Measurements from ENCODE around the gene TMEM31. TPM values are rescaled to one million over a fixed set of nuclear protein-coding genes. Genes with fewer than 3 reads are reported as not detected.
A peak's percentile ranks its signal among the peaks of the same experiment; 100 is the strongest.

The TMEM31 gene
- total and polyA plus RNA-seq, 2 experiments from 2014 or later, result 0.26 TPM; not detected in 1

- H3K36me3 ChIP-seq (ENCODE audit: low read depth), result no peaks in the 10 kb centered on the region
- H3K4me2 ChIP-seq (ENCODE audit: unreplicated experiment), result no peak overlapping the region
- no peak overlapping the region for H3K4me3 ChIP-seq
- TF ChIP-seq EZH2phosphoT487 (IDR thresholded peaks at IDR 0.05; ENCODE audit: insufficient read depth, low read depth), result no peak
- H3K27ac ChIP-seq, result no peak overlapping the region
- H3K9me3 ChIP-seq (ENCODE audit: low read depth), result no peaks in the 10 kb centered on the region
- in situ Hi-C loops (cut with MboI), result no loop called here
- H3F3A ChIP-seq (ENCODE audit: insufficient read depth), result peaks cover 5% of the 10 kb centered on the region
- no peak overlapping the region for H2AFZ ChIP-seq
- no peak overlapping the region for H3K9ac ChIP-seq
- no peaks in the 10 kb centered on the region for H4K20me1 ChIP-seq (ENCODE audit: insufficient read depth)
- H3K4me1 ChIP-seq (ENCODE audit: insufficient read depth), result peaks cover 15% of the 10 kb centered on the region
- H3K27me3 ChIP-seq (replicated peaks; ENCODE audit: insufficient read depth), result no peaks in the 10 kb centered on the region
- H3K9me2 ChIP-seq (ENCODE audit: insufficient read depth), result no peaks in the 10 kb centered on the region
- no peaks in the 10 kb centered on the region for H3K79me2 ChIP-seq (ENCODE audit: insufficient read depth)
- DNase-seq, result no peak
Measured at GRCh38 chrX:103737696-103738095, 27.0 kb downstream of the TMEM31 start.

GRCh38 chrX:103739421-103739820, 28.7 kb downstream of the TMEM31 start:
- in situ Hi-C loops (cut with MboI), result no loop called here
- H3K4me3 ChIP-seq, result no peak overlapping the region
- 21 to 25% methylated on average over 1 of the region's 1 CpG for WGBS, 2 experiments (ENCODE audit: low coverage in 1 of 2, low lambda C conversion rate in 2 of 2, missing lambda C conversion rate in 2 of 2)
- H3K9ac ChIP-seq, result no peak overlapping the region
- no peaks in the 10 kb centered on the region for H3K9me2 ChIP-seq (ENCODE audit: insufficient read depth)
- H3K27ac ChIP-seq, result no peak overlapping the region
- H3F3A ChIP-seq (ENCODE audit: insufficient read depth), result no peaks in the 10 kb centered on the region
- H3K9me3 ChIP-seq (ENCODE audit: low read depth), result no peaks in the 10 kb centered on the region
- H3K4me2 ChIP-seq (ENCODE audit: unreplicated experiment), result no peak overlapping the region
- H3K79me2 ChIP-seq (ENCODE audit: insufficient read depth), result no peaks in the 10 kb centered on the region
- TF ChIP-seq EZH2 (IDR thresholded peaks at IDR 0.05; ENCODE audit: insufficient read depth, poor library complexity, severe bottlenecking) (no peak), EZH2phosphoT487 (IDR thresholded peaks at IDR 0.05; ENCODE audit: insufficient read depth, low read depth) (no peak)
- H3K4me1 ChIP-seq (ENCODE audit: insufficient read depth), result peaks cover 4% of the 10 kb centered on the region
- H4K20me1 ChIP-seq (ENCODE audit: insufficient read depth), result no peaks in the 10 kb centered on the region
- no peak overlapping the region for H2AFZ ChIP-seq
- DNase-seq, result no peak
- H3K36me3 ChIP-seq (ENCODE audit: low read depth), result no peaks in the 10 kb centered on the region
- H3K27me3 ChIP-seq (replicated peaks; ENCODE audit: insufficient read depth), result no peaks in the 10 kb centered on the region

- no peak overlapping the region for H3K27ac ChIP-seq
- H3K27me3 ChIP-seq (replicated peaks; ENCODE audit: insufficient read depth), result no peaks in the 10 kb centered on the region
- no peaks in the 10 kb centered on the region for H3K9me3 ChIP-seq (ENCODE audit: low read depth)
- peak; percentile 40 for DNase-seq
- no peak overlapping the region for H3K4me2 ChIP-seq (ENCODE audit: unreplicated experiment)
- no peaks in the 10 kb centered on the region for H3K4me1 ChIP-seq (ENCODE audit: insufficient read depth)
- no peak for TF ChIP-seq EZH2phosphoT487 (IDR thresholded peaks at IDR 0.05; ENCODE audit: insufficient read depth, low read depth)
- TF ChIP-seq EZH2 (IDR thresholded peaks at IDR 0.05; ENCODE audit: insufficient read depth, poor library complexity, severe bottlenecking), result no peak
- H3K9me2 ChIP-seq (ENCODE audit: insufficient read depth), result no peaks in the 10 kb centered on the region
- no peak overlapping the region for H3K4me3 ChIP-seq
- no peaks in the 10 kb centered on the region for H3K79me2 ChIP-seq (ENCODE audit: insufficient read depth)
- no peaks in the 10 kb centered on the region for H3F3A ChIP-seq (ENCODE audit: insufficient read depth)
- no peak overlapping the region for H3K9ac ChIP-seq
- no peaks in the 10 kb centered on the region for H4K20me1 ChIP-seq (ENCODE audit: insufficient read depth)
- in situ Hi-C loops (cut with MboI), result no loop called here
- H2AFZ ChIP-seq, result no peak overlapping the region
- H3K36me3 ChIP-seq (ENCODE audit: low read depth), result no peaks in the 10 kb centered on the region
- WGBS, 2 experiments (ENCODE audit: low coverage in 1 of 2, low lambda C conversion rate in 2 of 2, missing lambda C conversion rate in 2 of 2), result 82 to 83% methylated on average over 1 of the region's 1 CpG
Measured at GRCh38 chrX:103741879-103742278, 31.2 kb downstream of the TMEM31 start.

GRCh38 chrX:103742339-103742738, 31.6 kb downstream of the TMEM31 start:
- Histone ChIP-seq H3K9me3 (ENCODE audit: low read depth) (no peaks in the 10 kb centered on the region), H3K4me2 (ENCODE audit: unreplicated experiment) (no peak overlapping the region), H3K27me3 (replicated peaks; ENCODE audit: insufficient read depth) (no peaks in the 10 kb centered on the region), H3K27ac (no peak overlapping the region), H3K4me3 (no peak overlapping the region), H3K9me2 (ENCODE audit: insufficient read depth) (no peaks in the 10 kb centered on the region), H3K4me1 (ENCODE audit: insufficient read depth) (no peaks in the 10 kb centered on the region), H3K79me2 (ENCODE audit: insufficient read depth) (no peaks in the 10 kb centered on the region), H3K9ac (no peak overlapping the region), H4K20me1 (ENCODE audit: insufficient read depth) (no peaks in the 10 kb centered on the region), H2AFZ (no peak overlapping the region), H3F3A (ENCODE audit: insufficient read depth) (no peaks in the 10 kb centered on the region), H3K36me3 (ENCODE audit: low read depth) (no peaks in the 10 kb centered on the region)
- in situ Hi-C loops (cut with MboI), result no loop called here
- no peak for TF ChIP-seq EZH2 (IDR thresholded peaks at IDR 0.05; ENCODE audit: insufficient read depth, poor library complexity, severe bottlenecking)
- TF ChIP-seq EZH2phosphoT487 (IDR thresholded peaks at IDR 0.05; ENCODE audit: insufficient read depth, low read depth), result no peak
- WGBS, 2 experiments (ENCODE audit: low coverage in 1 of 2, low lambda C conversion rate in 2 of 2, missing lambda C conversion rate in 2 of 2), result 96 to 99% methylated on average over 6 of the region's 6 CpGs
- no peak for DNase-seq

GRCh38 chrX:103747163-103747562, 36.5 kb downstream of the TMEM31 start:
- TF ChIP-seq EZH2phosphoT487 (IDR thresholded peaks at IDR 0.05; ENCODE audit: insufficient read depth, low read depth) (no peak), EZH2 (IDR thresholded peaks at IDR 0.05; ENCODE audit: insufficient read depth, poor library complexity, severe bottlenecking) (no peak)
- H3K9ac ChIP-seq, result no peak overlapping the region
- in situ Hi-C loops (cut with MboI), result no loop called here
- no peak for DNase-seq
- WGBS, 2 experiments (ENCODE audit: low coverage in 1 of 2, low lambda C conversion rate in 2 of 2, missing lambda C conversion rate in 2 of 2), result 51 to 86% methylated on average over 2 of the region's 2 CpGs
- no peak overlapping the region for H3K27ac ChIP-seq
- no peaks in the 10 kb centered on the region for H3F3A ChIP-seq (ENCODE audit: insufficient read depth)
- no peaks in the 10 kb centered on the region for H4K20me1 ChIP-seq (ENCODE audit: insufficient read depth)
- H3K27me3 ChIP-seq (replicated peaks; ENCODE audit: insufficient read depth), result no peaks in the 10 kb centered on the region
- no peaks in the 10 kb centered on the region for H3K9me3 ChIP-seq (ENCODE audit: low read depth)
- H3K79me2 ChIP-seq (ENCODE audit: insufficient read depth), result no peaks in the 10 kb centered on the region
- H3K36me3 ChIP-seq (ENCODE audit: low read depth), result no peaks in the 10 kb centered on the region
- H3K4me3 ChIP-seq, result no peak overlapping the region
- H3K4me2 ChIP-seq (ENCODE audit: unreplicated experiment), result no peak overlapping the region
- H2AFZ ChIP-seq, result no peak overlapping the region
- no peaks in the 10 kb centered on the region for H3K9me2 ChIP-seq (ENCODE audit: insufficient read depth)
- H3K4me1 ChIP-seq (ENCODE audit: insufficient read depth), result no peaks in the 10 kb centered on the region

Data from GM23248 (cell line).